Sciatic nerve (tissue), 2 donors: Measurements from ENCODE around the gene TRMT1. TPM values are rescaled to one million over a fixed set of nuclear protein-coding genes. Genes with fewer than 3 reads are reported as not detected.

Source experiments
- ATAC-seq: fragments of 200-7000 bp; cut with Tn5 transposase; one replicate; pipeline ENCODE4 v1.9.1; 2020; ENCODE audit warnings: mild to moderate bottlenecking, moderate library complexity
- DNase-seq: peaks from one replicate; pipeline ENCODE4 v3.0.0-alpha.2; 2020; ENCODE audit warnings: low spot score
- intact Hi-C: fragments of 100-400 bp; cut with DNase I; formaldehyde crosslinking; loops from one replicate; pipeline ENCODE4 v1.14.2; 2022
- total RNA-seq: library from RNA; stranded (reverse); fragmentation: NEBNext Ultra II Directional; extraction: Animal tissue kit (Norgen Biotek cat#: 25700); gene quantifications from one replicate; pipeline ENCODE4 v1.2.1, GENCODE V29; 2021
- donor health status: DM: no; HTN: no; CAD: no.
- donor health status: DM: no; HTN: no; CAD: no.

Gene TRMT1
- total RNA-seq, 1 donor from 2014 or later = 34.7 TPM

- DNase-seq = no peak
- ATAC-seq = no peak
- intact Hi-C loops = no loop called here
Measured at GRCh38 chr19:13109361-13110098, 7.0 kb downstream of the TRMT1 start.

GRCh38 chr19:13104848-13105711 lies 11.5 kb downstream of the TRMT1 start:
- intact Hi-C loops = no loop called here
- DNase-seq (no peak), ATAC-seq (no peak)

- ATAC-seq = peak; percentile 53
- no peak for DNase-seq
- intact Hi-C loops = no loop called here
Measured at GRCh38 chr19:13104360-13104847, 12.1 kb downstream of the TRMT1 start.

- no peak for ATAC-seq
- no peak for DNase-seq
- intact Hi-C loops = no loop called here
Measured at GRCh38 chr19:13103581-13104359, 12.8 kb downstream of the TRMT1 start.

- DNase-seq (peak; percentile 83), ATAC-seq (peak; percentile 59)
- intact Hi-C loops = no loop called here
Measured at GRCh38 chr19:13102666-13103580, 13.6 kb downstream of the TRMT1 start, which contains the start of gene LYL1. LYL1 (minus strand) TSS chr19:13102858; CDS start chr19:13101171, 1,687 bp downstream.

GRCh38 chr19:13102416-13102665 lies 14.2 kb downstream of the TRMT1 start:
- DNase-seq (no peak), ATAC-seq (peak; percentile 5)
- intact Hi-C loops = no loop called here

GRCh38 chr19:13101590-13102415 lies 14.7 kb downstream of the TRMT1 start:
- intact Hi-C loops = no loop called here
- DNase-seq = no peak
- ATAC-seq = no peak

- ATAC-seq (no peak), DNase-seq (peak; percentile 58)
- intact Hi-C loops = no loop called here
Measured at GRCh38 chr19:13100841-13101589, 15.5 kb downstream of the TRMT1 start.

- intact Hi-C loops = no loop called here
- DNase-seq (peak; percentile 59), ATAC-seq (no peak)
Measured at GRCh38 chr19:13100031-13100588, 16.4 kb downstream of the TRMT1 start.

GRCh38 chr19:13099073-13099999 lies 17.2 kb downstream of the TRMT1 start:
- DNase-seq (peak; percentile 80), ATAC-seq (no peak)
- intact Hi-C loops = no loop called here

- intact Hi-C loops = no loop called here
- ATAC-seq = peak; percentile 5
Measured at GRCh38 chr19:13098277-13099072, 18.1 kb downstream of the TRMT1 start.

GRCh38 chr19:13097463-13098258 lies 18.9 kb downstream of the TRMT1 start:
- intact Hi-C loops = no loop called here
- peak; percentile 1 for ATAC-seq

More at GRCh38 chr19:13098277-13099072, 18.1 kb downstream of the TRMT1 start:
- DNase-seq = no peak

GRCh38 chr19:13097033-13097462 lies 19.5 kb downstream of the TRMT1 start:
- DNase-seq (no peak), ATAC-seq (no peak)
- intact Hi-C loops = no loop called here

More at GRCh38 chr19:13097463-13098258, 18.9 kb downstream of the TRMT1 start:
- no peak for DNase-seq
